H1 (cell line): ENCODE data around the gene KIAA0586. TPM values are rescaled to one million over a fixed set of nuclear protein-coding genes. Genes with fewer than 3 reads are reported as not detected.

Experiments
- CREB1 ChIP-seq: IDR thresholded peaks from 2 replicates; pipeline ENCODE4 v1.6.1; 2012; ENCODE audit warnings: inconsistent platforms
- CTBP2 ChIP-seq: IDR thresholded peaks from 2 replicates; pipeline ENCODE4 v1.7.0; 2011; ENCODE audit warnings: borderline replicate concordance, mild to moderate bottlenecking, moderate library complexity, mixed read lengths, low read length; ENCODE audit not compliant: insufficient read depth, insufficient read length
- KDM4A ChIP-seq: IDR thresholded peaks from one replicate; pipeline ENCODE4 v1.7.1; 2012; ENCODE audit warnings: low read depth, mild to moderate bottlenecking, moderate library complexity, low read length, inconsistent platforms; ENCODE audit not compliant: severe bottlenecking
- KDM5A ChIP-seq: fragments of 200-600 bp; IDR thresholded peaks from 2 replicates; pipeline ENCODE4 v1.7.1; 2012; ENCODE audit warnings: mild to moderate bottlenecking, low read length, inconsistent platforms, mixed read lengths
- MAX ChIP-seq: IDR thresholded peaks from 2 replicates; pipeline ENCODE4 v1.6.1; 2012; ENCODE audit warnings: inconsistent platforms
- POLR2A ChIP-seq, 2 experiments: IDR thresholded peaks; 1 replicate in 1 of 2; 2 replicates in 1 of 2; pipeline ENCODE4 v1.6.1; 2011; ENCODE audit warnings: low read depth in 2 of 2, low read length in 2 of 2, mild to moderate bottlenecking in 2 of 2; ENCODE audit errors: control extremely low read depth in 1 of 2
- RBBP5 ChIP-seq: IDR thresholded peaks from 2 replicates; pipeline ENCODE4 v1.7.1; 2012; ENCODE audit warnings: low read depth, mild to moderate bottlenecking, inconsistent platforms, low read length, moderate library complexity, borderline replicate concordance
- SIN3A ChIP-seq, 2 experiments: IDR thresholded peaks in 1 of 2; conservative IDR thresholded peaks in 1 of 2; 2 replicates each; pipeline ENCODE4 v1.6.1; 2011 to 2012; ENCODE audit warnings: low read length in 2 of 2, improper control_type of control experiment in 1 of 2, low read depth in 1 of 2, mild to moderate bottlenecking in 1 of 2
- TAF1 ChIP-seq: IDR thresholded peaks from 2 replicates; pipeline ENCODE4 v1.6.1; 2011; ENCODE audit warnings: mild to moderate bottlenecking, low read depth, low read length
- TAF7 ChIP-seq: optimal IDR thresholded peaks from 2 replicates; pipeline ENCODE3; 2011; ENCODE audit warnings: low read depth, mild to moderate bottlenecking, inconsistent platforms, low read length, moderate library complexity, borderline replicate concordance
- TBP ChIP-seq: IDR thresholded peaks from 2 replicates; pipeline ENCODE4 v1.6.1; 2011; ENCODE audit warnings: low read depth, low read length, improper control_type of control experiment
- YY1 ChIP-seq: IDR thresholded peaks from 2 replicates; pipeline ENCODE4 v1.6.1; 2011; ENCODE audit warnings: low read depth, mild to moderate bottlenecking, low read length
- ZNF274 ChIP-seq: IDR thresholded peaks from 2 replicates; pipeline ENCODE4 v1.7.0; 2012; ENCODE audit warnings: low read length, borderline replicate concordance; ENCODE audit errors: extremely low read depth
- polyA plus RNA-seq, 7 experiments: library from polyadenylated mRNA; depleted of rRNA in 3 of 7; stranded (reverse) in 5 of 7; unstranded in 2 of 7; fragments of >200 nt in 5 of 7; fragments of 200-250 nt in 2 of 7; gene quantifications; 1 replicate in 5 of 7; 2 replicates in 1 of 7; 4 replicates in 1 of 7; pipeline versions ENCODE4 v1.2.1 to v1.2.3, GENCODE V29; 2011 to 2013; ENCODE audit warnings: missing spikeins in 2 of 7, mixed read lengths in 2 of 7
- total RNA-seq: library from RNA; stranded (reverse); fragmentation: NEBNext Ultra II Directional; extraction: Animal tissue kit (Norgen Biotek cat#: 25700); gene quantifications from 2 replicates; pipeline ENCODE4 v1.2.1, GENCODE V29; 2021

Gene KIAA0586
- total and polyA plus RNA-seq, 2 of the 8 experiments (the other 6 are each of a cell fraction or from before 2014, with no cell fraction given), result 7.2 to 24.8 TPM

- TF ChIP-seq CTBP2, result peak; percentile 10
- TF ChIP-seq KDM4A, result peak; percentile 55
- TF ChIP-seq SIN3A (conservative IDR thresholded peaks at IDR 0.05 in 1 of 2, IDR thresholded peaks at IDR 0.05 in 1 of 2; ENCODE audit: low read depth in 1 of 2, low read length in 2 of 2), result peak; percentile 85 to 91
- TF ChIP-seq ZNF274, result no peak
- peak; percentile 14; the same call in 1 of the 2 replicates for TF ChIP-seq RBBP5
- TF ChIP-seq POLR2A (IDR thresholded peaks at IDR 0.05; ENCODE audit: control extremely low read depth in 1 of 2, low read depth in 2 of 2, low read length in 2 of 2), result 0 out of 3 replicates have a peak, but pooled peaks of 1 of the 2 experiments have one; percentile 14
- TF ChIP-seq YY1, result no peak
- TF ChIP-seq MAX, result peak; percentile 97
- TF ChIP-seq TAF7, result peak; percentile 46
- TF ChIP-seq TAF1, result peak; percentile 63; the same call in 1 of the 2 replicates
- peak; percentile 58; the same call in 1 of the 2 replicates for TF ChIP-seq TBP
- no peak for TF ChIP-seq KDM5A
- TF ChIP-seq CREB1, result peak; percentile 43; the same call in 1 of the 2 replicates
These were observed 744 bp upstream of the KIAA0586 start (continued) for GRCh38 chr14:58426670-58427280.
